K562 (cell line): Measurements from ENCODE around the gene TMEM14C. TPM values are rescaled to one million over a fixed set of nuclear protein-coding genes. Genes with fewer than 3 reads are reported as not detected.

Experiments used
- CHAMP1 ChIP-seq: fragments of 450-650 bp; IDR thresholded peaks from 2 replicates; pipeline ENCODE4 v1.6.1; 2016; ENCODE audit warnings: mild to moderate bottlenecking
- HLTF ChIP-seq: fragments of 450-650 bp; IDR thresholded peaks from 2 replicates; pipeline ENCODE4 v1.6.1; 2016
- MAFG ChIP-seq: fragments of 450-650 bp; conservative IDR thresholded peaks from 2 replicates; pipeline ENCODE4 v1.6.1; 2016; ENCODE audit warnings: missing genetic modification characterization, missing compliant biosample characterization
- PHF8 ChIP-seq: fragments of 200-600 bp; sonication (generic); IDR thresholded peaks from 2 replicates; pipeline ENCODE4 v1.6.1; 2012; ENCODE audit warnings: mixed run types, mild to moderate bottlenecking, inconsistent platforms, low read length, moderate library complexity, borderline replicate concordance
- RBFOX2 ChIP-seq: fragments of 200-400 bp; formaldehyde crosslinking; IDR thresholded peaks from 2 replicates; pipeline ENCODE4 v1.6.1; 2017; ENCODE audit warnings: low read depth, mild to moderate bottlenecking, low read length, moderate library complexity
- SMARCA4 ChIP-seq: fragments of 450-650 bp; IDR thresholded peaks from 2 replicates; pipeline ENCODE4 v1.6.1; 2016
- SMARCC2 ChIP-seq: fragments of 450-650 bp; IDR thresholded peaks from 2 replicates; pipeline ENCODE4 v1.6.1; 2017; ENCODE audit warnings: antibody characterized with exemption, moderate library complexity, mild to moderate bottlenecking, low read depth
- ZBTB1 ChIP-seq: sonication (generic); formaldehyde crosslinking; IDR thresholded peaks from 2 replicates; pipeline ENCODE4 v1.8.1; 2023; ENCODE audit warnings: missing genetic modification reagents, low read depth, mild to moderate bottlenecking, borderline replicate concordance
- ZFPM2 ChIP-seq: fragments of 250-450 bp; sonication (Bioruptor Pico); IDR thresholded peaks from 2 replicates; pipeline ENCODE4 v1.5.1; 2022; ENCODE audit warnings: mild to moderate bottlenecking
- ZMIZ1 ChIP-seq, 2 experiments: fragments of 150-350 bp in 1 of 2; IDR thresholded peaks; 2 replicates each; pipeline ENCODE4 v1.6.1; 2012 to 2016; ENCODE audit warnings: low read depth in 2 of 2, low read length in 2 of 2, mild to moderate bottlenecking in 1 of 2, moderate library complexity in 1 of 2
- ZNF311 ChIP-seq: fragments of 250-450 bp; sonication (Bioruptor Pico); IDR thresholded peaks from 2 replicates; pipeline ENCODE4 v1.4.0; 2020; ENCODE audit warnings: mild to moderate bottlenecking, moderate library complexity
- polyA plus RNA-seq, 8 experiments: library from polyadenylated mRNA; depleted of rRNA in 4 of 8; stranded (reverse) in 5 of 8; unstranded in 3 of 8; fragments of >200 nt; fragmentation: Nextera tagmentation in 2 of 8; fragmentation: Illumina TruSeq in 1 of 8; extraction: Ambion mirVana in 2 of 8; extraction: Trizol in 1 of 8; gene quantifications; 2 replicates each; pipeline versions ENCODE4 v1.2.1 to v1.2.3, GENCODE V29; 2011 to 2014; ENCODE audit warnings: inconsistent platforms in 1 of 8, missing spikeins in 1 of 8
- total RNA-seq, 7 experiments: library from RNA; depleted of rRNA in 6 of 7; stranded (reverse); fragments of >200 nt in 6 of 7; fragmentation: Illumina TruSeq in 2 of 7; extraction: Trizol in 2 of 7; gene quantifications; 2 replicates each; pipeline versions ENCODE4 v1.2.1 to v1.2.3, GENCODE V29; 2011 to 2021; ENCODE audit warnings: low replicate concordance in 1 of 7
- TF ChIP-seq, protein P1 (sequence below): fragments of 250-450 bp; sonication (Bioruptor Pico); IDR thresholded peaks from 2 replicates; pipeline ENCODE4 v1.4.0; 2020
- TF ChIP-seq, protein P2 (sequence below): IDR thresholded peaks from 2 replicates; pipeline ENCODE4 v1.6.1; 2011; ENCODE audit warnings: borderline replicate concordance, low read depth, mild to moderate bottlenecking, moderate library complexity, low read length; ENCODE audit not compliant: insufficient read depth, poor library complexity, severe bottlenecking

Gene TMEM14C
- total and polyA plus RNA-seq, 9 of the 15 experiments (the other 6 are each of a cell fraction or from before 2014, with no cell fraction given) = 151 to 496 (median 263) TPM

DNA sequence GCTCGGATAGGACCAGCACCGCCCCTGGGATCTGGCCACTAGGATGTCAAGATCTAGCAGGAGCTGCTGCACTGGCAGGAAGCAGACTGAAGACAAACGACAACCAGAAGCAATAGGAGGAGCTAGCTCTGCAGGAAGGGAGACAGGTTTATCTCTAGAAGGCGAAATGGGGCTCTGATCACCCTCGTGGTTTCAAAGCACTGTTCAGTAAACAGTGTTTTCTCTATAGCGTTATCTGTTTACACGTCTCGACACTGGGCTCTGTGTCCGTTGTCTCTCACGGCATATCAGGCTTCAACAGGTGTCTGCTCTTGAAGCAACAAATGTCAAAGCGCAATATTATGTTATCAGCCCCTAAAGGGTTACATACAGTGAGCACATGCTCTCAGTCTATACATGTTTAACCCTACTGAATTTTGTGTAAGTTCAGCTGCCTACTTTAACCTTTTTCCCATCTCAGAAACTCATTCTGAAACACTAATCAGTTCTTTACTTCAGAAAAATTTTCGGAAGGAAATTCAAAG is 48.6 kb downstream of the TMEM14C start (continued):
- TF ChIP-seq, protein P1, sequence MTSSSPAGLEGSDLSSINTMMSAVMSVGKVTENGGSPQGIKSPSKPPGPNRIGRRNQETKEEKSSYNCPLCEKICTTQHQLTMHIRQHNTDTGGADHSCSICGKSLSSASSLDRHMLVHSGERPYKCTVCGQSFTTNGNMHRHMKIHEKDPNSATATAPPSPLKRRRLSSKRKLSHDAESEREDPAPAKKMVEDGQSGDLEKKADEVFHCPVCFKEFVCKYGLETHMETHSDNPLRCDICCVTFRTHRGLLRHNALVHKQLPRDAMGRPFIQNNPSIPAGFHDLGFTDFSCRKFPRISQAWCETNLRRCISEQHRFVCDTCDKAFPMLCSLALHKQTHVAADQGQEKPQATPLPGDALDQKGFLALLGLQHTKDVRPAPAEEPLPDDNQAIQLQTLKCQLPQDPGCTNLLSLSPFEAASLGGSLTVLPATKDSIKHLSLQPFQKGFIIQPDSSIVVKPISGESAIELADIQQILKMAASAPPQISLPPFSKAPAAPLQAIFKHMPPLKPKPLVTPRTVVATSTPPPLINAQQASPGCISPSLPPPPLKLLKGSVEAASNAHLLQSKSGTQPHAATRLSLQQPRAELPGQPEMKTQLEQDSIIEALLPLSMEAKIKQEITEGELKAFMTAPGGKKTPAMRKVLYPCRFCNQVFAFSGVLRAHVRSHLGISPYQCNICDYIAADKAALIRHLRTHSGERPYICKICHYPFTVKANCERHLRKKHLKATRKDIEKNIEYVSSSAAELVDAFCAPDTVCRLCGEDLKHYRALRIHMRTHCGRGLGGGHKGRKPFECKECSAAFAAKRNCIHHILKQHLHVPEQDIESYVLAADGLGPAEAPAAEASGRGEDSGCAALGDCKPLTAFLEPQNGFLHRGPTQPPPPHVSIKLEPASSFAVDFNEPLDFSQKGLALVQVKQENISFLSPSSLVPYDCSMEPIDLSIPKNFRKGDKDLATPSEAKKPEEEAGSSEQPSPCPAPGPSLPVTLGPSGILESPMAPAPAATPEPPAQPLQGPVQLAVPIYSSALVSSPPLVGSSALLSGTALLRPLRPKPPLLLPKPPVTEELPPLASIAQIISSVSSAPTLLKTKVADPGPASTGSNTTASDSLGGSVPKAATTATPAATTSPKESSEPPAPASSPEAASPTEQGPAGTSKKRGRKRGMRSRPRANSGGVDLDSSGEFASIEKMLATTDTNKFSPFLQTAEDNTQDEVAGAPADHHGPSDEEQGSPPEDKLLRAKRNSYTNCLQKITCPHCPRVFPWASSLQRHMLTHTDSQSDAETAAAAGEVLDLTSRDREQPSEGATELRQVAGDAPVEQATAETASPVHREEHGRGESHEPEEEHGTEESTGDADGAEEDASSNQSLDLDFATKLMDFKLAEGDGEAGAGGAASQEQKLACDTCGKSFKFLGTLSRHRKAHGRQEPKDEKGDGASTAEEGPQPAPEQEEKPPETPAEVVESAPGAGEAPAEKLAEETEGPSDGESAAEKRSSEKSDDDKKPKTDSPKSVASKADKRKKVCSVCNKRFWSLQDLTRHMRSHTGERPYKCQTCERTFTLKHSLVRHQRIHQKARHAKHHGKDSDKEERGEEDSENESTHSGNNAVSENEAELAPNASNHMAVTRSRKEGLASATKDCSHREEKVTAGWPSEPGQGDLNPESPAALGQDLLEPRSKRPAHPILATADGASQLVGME (CRISPR knock-in tag) = no peak
- TF ChIP-seq ZNF311 (CRISPR knock-in tag) = no peak
- TF ChIP-seq MAFG = no peak
- TF ChIP-seq, protein P2, sequence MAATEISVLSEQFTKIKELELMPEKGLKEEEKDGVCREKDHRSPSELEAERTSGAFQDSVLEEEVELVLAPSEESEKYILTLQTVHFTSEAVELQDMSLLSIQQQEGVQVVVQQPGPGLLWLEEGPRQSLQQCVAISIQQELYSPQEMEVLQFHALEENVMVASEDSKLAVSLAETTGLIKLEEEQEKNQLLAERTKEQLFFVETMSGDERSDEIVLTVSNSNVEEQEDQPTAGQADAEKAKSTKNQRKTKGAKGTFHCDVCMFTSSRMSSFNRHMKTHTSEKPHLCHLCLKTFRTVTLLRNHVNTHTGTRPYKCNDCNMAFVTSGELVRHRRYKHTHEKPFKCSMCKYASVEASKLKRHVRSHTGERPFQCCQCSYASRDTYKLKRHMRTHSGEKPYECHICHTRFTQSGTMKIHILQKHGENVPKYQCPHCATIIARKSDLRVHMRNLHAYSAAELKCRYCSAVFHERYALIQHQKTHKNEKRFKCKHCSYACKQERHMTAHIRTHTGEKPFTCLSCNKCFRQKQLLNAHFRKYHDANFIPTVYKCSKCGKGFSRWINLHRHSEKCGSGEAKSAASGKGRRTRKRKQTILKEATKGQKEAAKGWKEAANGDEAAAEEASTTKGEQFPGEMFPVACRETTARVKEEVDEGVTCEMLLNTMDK = no peak
- no peak for TF ChIP-seq HLTF
- no peak for TF ChIP-seq PHF8
- peak in 1 of 2 experiments; percentile 85; a peak in 1 of 4 replicates for TF ChIP-seq ZMIZ1 (IDR thresholded peaks at IDR 0.05; ENCODE audit: low read depth in 2 of 2, low read length in 2 of 2)
- no peak for TF ChIP-seq ZFPM2 (CRISPR knock-in tag)
- TF ChIP-seq SMARCC2 = peak; percentile 76
- peak; percentile 96 for TF ChIP-seq SMARCA4
- TF ChIP-seq RBFOX2 = no peak
- peak; percentile 86 for TF ChIP-seq CHAMP1
- TF ChIP-seq ZBTB1 (CRISPR knock-in tag) = no peak
